Left renal cortex interstitium (tissue), 4 donors: ENCODE data around the gene PLPP2. TPM values are rescaled to one million over a fixed set of nuclear protein-coding genes. Genes with fewer than 3 reads are reported as not detected.

Experiments
- DNase-seq, 4 donors: peaks; one replicate each; pipeline ENCODE4 v3.0.0-alpha.2; 2013; ENCODE audit warnings: low read depth in 4 of 4, low spot score in 2 of 4, missing footprints in 1 of 4
- polyA plus RNA-seq, 4 donors: library from polyadenylated mRNA; unstranded; fragments of 120-200 nt; gene quantifications; one replicate each; pipeline ENCODE4 v1.2.1, GENCODE V29; 2013; ENCODE audit not compliant: insufficient read length in 4 of 4

Gene PLPP2
- polyA plus RNA-seq, result 1 to 10 TPM; 2.1 to 4.2 (median 3.1) TPM

GRCh38 chr19:291006-291521, at the start of gene PLPP2:
PLPP2 (minus strand) TSS chr19:291403; CDS start chr19:291336, 67 bp downstream.
- no peak for DNase-seq

DNA sequence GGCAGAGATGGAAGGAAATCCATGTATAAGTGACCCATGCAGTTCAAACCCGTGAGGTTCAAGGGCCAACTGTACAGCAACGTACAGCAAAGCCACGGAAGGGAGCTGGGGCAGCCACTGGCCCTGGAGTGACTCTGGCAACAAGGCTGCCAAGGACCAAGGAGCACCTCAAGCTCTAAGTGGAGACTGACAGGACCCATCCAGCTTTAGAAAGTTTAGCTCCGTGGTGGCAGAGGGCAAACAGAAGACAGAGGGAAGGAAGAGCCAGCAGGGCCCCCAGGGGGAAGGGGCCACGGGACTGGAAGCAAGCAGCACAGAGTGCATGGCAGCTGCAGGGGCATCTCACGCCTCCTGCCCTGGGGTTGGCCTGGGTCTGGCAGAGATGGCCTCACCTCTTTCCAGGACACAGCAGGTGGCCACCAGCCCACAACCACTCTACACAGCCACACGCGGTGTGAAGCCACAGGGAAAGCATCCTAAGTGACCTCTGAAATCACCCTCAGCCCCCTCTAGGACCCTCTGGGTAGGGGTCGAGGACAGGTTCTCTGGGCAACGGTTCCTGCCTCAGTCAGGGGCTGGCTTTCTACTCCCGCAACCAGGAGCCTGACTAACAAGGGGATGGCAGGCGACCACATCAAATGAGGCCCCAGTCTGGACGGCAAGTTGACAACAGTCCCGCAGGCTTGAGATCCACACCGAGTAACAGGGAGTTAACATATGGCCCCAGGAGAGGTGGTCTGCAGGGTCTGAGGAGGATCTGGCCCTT, 49.6 kb upstream of the PLPP2 start:
- DNase-seq, result no peak

- no peak for DNase-seq
Measured at GRCh38 chr19:339262-339887, 48.2 kb upstream of the PLPP2 start.

GRCh38 chr19:338421-338820, 47.2 kb upstream of the PLPP2 start:
- DNase-seq, result no peak

DNA sequence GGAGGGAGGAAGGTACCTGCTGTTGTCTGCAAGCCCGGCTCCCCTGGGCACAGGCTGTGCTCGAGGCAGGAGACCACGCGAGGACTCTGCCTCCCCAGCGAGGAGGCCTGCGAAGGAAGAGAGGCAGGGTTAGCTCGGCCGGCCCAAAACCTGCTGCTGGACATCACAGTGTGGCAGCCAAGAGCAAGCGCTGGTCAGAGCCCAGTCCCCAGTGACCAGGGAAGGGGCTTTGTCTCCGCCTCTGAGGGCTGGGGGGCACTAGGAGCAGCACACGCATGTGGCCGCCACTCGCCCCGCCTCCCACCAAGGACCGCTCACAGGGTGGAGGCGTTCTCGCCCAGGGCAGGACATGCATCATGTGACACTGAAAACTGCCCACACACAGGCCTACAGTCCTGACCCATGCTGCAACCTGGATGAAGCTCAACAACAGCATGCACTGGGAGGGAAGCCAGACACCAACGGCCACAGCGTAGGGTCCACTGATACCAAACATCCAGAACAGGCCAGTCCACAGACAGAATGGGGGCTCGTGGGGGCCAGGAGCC, 44.9 kb upstream of the PLPP2 start:
- no peak for DNase-seq

DNA sequence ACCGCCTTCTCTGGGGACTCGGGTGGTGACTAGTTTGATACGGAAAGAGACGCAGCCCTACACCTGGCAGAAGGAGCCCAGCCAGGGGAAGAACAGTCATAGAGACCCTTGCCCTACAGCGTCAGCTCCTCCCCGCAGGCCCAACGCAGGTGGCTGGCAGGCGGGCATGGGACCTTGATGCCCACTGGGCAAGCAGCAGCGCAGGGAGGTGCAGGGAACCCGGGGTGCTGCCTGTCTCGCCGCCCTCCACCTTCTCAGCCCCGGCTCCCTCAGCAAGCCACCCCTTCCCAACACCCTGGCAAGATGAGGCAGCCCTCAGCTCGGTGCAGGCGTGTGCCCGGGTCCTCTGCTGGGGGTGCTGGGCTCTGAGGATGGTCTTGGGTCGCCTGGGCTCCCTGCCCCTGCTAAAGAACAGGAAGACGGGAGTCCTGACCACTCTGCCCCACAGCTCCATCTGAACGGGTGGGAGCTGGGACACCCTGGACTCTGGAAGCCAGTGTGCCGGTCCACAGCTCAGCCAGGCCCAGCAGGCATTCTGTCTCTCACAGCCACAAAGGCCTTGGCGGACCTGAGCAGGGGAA, 44.4 kb upstream of the PLPP2 start:
- no peak for DNase-seq

GRCh38 chr19:335072-335471, 43.9 kb upstream of the PLPP2 start:
- DNase-seq, result no peak

DNA sequence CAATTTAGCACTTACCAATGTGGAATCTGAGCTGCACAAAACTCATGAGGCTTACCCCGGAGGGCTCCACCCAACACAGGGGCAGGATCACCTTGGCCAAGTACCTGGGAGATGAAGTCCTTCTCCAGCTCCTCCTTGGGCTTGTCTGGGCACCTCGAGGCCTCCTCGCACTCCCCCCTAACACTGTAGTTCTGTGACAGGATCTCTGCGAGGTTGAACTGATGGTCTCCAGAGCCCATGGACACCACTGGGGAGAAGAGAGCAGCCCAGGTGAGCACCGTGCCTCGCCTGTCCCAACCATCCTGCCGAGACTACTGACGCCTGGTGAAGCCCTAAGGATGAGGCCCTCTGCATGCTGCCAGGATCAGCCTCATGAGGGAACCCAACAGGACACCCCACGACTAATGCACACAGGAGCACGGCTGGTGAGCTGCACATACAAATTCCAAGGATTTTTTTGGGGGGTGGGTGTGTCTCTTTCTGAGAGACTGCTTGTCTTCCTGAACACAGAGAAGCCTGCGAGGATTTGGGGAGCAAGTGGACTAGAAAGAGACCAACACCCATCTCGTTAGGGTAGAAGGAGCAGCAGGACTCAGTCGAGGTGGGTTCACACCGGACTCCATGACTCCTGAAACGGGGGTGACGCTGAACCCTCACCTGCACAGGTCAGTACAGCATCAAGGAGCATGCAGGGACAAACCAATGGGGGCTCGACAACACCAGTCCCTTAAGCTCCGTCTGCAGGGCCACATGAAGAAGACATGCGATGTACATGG, 43.3 kb upstream of the PLPP2 start:
- DNase-seq, result no peak

- no peak for DNase-seq
Measured at GRCh38 chr19:330503-330902, 39.3 kb upstream of the PLPP2 start.

GRCh38 chr19:329876-330275, 38.7 kb upstream of the PLPP2 start:
- no peak for DNase-seq

DNA sequence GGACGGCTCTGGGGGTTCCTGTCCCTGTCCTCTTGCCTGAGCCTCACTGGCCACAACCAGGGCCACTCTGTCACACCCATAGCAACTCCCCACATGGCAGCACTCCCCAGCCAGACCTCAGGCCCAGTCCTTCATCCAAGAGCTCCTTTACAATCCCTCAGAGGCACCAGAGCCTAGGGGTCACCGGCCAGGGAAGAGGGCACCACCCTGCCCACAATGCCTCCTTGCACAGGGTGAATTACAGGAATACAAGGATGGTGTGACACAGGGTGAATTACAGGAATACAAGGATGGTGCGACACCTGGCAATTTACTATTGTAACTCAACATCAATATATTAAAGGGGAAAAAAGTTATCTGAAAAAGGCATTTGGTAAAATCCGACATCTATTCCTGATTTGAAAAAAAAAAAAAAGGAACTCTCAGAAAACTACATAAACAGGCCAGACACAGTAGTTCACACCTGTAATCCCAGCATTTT, 36.9 kb upstream of the PLPP2 start:
- no peak for DNase-seq

GRCh38 chr19:327291-328024, 36.3 kb upstream of the PLPP2 start:
- DNase-seq, result no peak

DNA sequence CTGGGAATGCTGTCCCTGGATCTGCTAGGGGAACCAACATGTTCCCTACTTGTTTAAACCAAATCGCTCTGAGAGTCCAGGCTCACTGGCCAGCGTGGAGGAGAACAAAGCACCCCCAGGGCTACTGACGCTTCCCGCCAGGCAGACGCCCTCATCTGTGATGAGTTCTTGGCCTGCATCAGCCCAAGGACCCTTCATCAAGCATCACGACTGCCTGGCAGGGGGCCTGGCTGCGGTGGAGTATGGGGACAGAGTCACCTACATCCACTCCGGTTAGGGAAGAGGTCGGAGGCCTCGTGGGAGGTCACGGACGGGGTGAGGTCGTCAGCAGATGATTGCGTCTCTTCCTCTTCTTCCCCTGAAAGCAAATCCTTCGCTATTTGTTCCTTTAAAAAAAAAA, 35.7 kb upstream of the PLPP2 start:
- no peak for DNase-seq

DNA sequence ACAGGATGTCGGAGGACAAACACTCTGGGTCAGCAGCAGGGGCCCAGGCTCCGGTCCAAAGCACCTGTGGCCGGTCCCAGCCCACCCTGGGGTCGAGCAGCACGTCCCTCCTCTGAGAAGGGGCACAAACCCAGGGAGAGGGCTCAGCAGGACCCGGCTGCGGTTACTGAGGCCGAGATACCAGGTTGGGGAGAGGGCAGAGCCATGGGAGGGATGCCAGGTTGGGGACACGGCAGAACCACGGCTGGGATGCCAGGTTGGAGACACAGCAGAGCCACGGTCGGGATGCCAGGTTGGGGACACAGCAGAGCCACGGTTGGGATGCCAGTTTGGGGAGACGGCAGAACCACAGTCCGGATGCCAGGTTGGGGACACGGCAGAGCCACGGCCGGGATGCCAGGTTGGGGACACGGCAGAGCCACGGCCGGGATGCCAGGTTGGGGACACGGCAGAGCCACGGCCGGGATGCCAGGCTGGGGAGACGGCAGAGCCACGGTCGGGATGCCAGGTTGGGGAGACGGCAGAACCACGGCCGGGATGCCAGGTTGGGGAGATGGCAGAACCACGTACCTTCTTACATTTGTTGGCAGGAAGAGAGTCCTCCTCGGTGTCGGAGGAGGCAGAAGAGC, 34.8 kb upstream of the PLPP2 start:
- no peak for DNase-seq

GRCh38 chr19:325173-325936, 34.2 kb upstream of the PLPP2 start:
- no peak for DNase-seq

DNA sequence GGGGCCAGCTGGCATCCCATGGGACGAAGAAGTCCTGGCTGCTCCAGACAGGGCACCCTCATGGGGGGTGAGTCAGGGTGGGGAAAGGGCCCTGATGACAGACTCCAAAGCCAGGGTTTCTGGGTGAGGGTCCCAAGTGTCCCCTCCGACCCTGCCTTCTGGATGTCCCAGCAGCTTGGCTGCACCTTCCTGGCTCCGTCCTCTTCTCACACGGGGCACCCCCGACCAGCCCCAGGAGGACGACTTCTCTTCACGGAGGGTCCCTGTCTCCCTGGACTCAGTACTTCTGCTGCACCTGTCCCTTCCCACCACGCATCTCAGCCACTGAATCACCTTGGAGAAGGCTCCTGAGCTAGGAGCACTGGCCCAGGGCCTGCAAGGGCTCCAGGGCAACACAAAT, 33.5 kb upstream of the PLPP2 start:
- no peak for DNase-seq

GRCh38 chr19:322616-323015, 31.4 kb upstream of the PLPP2 start:
- DNase-seq, result no peak

- no peak for DNase-seq
Measured at GRCh38 chr19:318509-318774, 27.2 kb upstream of the PLPP2 start.
